ENCODE results near the gene TBC1D7.

Gene TBC1D7

GRCh38 chr6:13314806-13315205 is 13.5 kb downstream of the TBC1D7 start:
- Histone ChIP-seq H3K36me3 (peaks cover 71% of the 10 kb centered on the region), H3K27ac (no peak overlapping the region), H3K9me3 (no peaks in the 10 kb centered on the region), H3K4me1 (ENCODE audit: control insufficient read depth in 1 of 2, insufficient read depth in 1 of 2, low read depth in 1 of 2, low read length in 1 of 2) (no peaks in the 10 kb centered on the region), H3K4me3 (ENCODE audit: low read depth in 1 of 2, low read length in 1 of 2) (no peak overlapping the region), H3K27me3 (no peaks in the 10 kb centered on the region)
- TF ChIP-seq, protein P1, sequence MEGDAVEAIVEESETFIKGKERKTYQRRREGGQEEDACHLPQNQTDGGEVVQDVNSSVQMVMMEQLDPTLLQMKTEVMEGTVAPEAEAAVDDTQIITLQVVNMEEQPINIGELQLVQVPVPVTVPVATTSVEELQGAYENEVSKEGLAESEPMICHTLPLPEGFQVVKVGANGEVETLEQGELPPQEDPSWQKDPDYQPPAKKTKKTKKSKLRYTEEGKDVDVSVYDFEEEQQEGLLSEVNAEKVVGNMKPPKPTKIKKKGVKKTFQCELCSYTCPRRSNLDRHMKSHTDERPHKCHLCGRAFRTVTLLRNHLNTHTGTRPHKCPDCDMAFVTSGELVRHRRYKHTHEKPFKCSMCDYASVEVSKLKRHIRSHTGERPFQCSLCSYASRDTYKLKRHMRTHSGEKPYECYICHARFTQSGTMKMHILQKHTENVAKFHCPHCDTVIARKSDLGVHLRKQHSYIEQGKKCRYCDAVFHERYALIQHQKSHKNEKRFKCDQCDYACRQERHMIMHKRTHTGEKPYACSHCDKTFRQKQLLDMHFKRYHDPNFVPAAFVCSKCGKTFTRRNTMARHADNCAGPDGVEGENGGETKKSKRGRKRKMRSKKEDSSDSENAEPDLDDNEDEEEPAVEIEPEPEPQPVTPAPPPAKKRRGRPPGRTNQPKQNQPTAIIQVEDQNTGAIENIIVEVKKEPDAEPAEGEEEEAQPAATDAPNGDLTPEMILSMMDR (IDR thresholded peaks at IDR 0.05): no peak

DNA sequence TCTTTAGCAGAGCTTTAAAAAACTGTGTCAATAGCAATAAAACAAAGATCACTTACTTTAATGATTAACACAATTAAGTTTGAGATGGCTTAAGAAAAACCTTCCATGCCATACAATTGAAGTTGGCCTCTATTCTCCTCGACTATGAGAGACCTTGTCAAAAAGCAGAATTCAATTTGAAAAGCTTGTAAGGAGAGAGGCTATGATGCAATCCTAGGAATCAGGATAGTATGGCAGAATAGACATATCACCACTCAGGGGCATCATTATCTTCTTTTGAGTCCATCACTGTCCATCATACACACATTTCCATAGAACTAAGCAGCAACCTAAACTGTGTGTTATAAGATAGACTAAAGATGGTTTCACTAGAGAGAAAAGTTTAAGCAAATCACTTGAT is 17.2 kb downstream of the TBC1D7 start:
- H3K4me1 ChIP-seq (ENCODE audit: control insufficient read depth in 1 of 2, insufficient read depth in 1 of 2, low read depth in 1 of 2, low read length in 1 of 2): peaks cover 10 to 18% of the 10 kb centered on the region in 2 experiments
- TF ChIP-seq, protein P1 (IDR thresholded peaks at IDR 0.05): no peak
- H3K36me3 ChIP-seq: peaks cover 42% of the 10 kb centered on the region

DNA sequence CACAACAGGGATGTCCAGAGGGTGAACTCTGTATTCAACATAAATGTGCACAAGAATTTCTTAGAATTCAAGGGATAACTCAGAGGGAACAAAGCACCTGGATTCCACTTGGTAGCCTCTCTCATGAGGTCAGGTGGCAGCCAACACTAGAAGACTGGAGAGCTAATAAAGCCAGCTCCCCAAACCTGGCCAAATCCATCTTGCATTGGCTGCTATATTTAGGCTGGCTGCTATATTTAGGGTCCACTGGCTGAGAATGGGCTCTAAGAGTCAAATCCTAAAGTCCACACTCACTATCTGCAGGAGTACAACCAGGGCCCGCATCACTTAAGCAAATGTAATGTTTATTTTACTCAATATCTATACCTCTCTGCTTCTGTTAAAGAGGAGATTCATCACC is 20.0 kb downstream of the TBC1D7 start:
- Histone ChIP-seq H3K9me3 (no peaks in the 10 kb centered on the region), H3K27ac (peak overlapping the region; percentile 85), H3K4me1 (ENCODE audit: control insufficient read depth in 1 of 2, insufficient read depth in 1 of 2, low read depth in 1 of 2, low read length in 1 of 2) (peaks cover 23 to 36% of the 10 kb centered on the region in 2 experiments), H3K36me3 (peaks cover 32% of the 10 kb centered on the region), H3K4me3 (ENCODE audit: low read depth in 1 of 2, low read length in 1 of 2) (no peak overlapping the region), H3K27me3 (no peaks in the 10 kb centered on the region)
- TF ChIP-seq, protein P1 (IDR thresholded peaks at IDR 0.05): no peak

More for the DNA sequence above, 17.2 kb downstream of the TBC1D7 start:
- Histone ChIP-seq H3K27me3 (no peaks in the 10 kb centered on the region), H3K27ac (no peak overlapping the region), H3K9me3 (no peaks in the 10 kb centered on the region), H3K4me3 (ENCODE audit: low read depth in 1 of 2, low read length in 1 of 2) (no peak overlapping the region)

- Histone ChIP-seq H3K27me3 (no peaks in the 10 kb centered on the region), H3K27ac (peak overlapping the region; percentile 85), H3K36me3 (peaks cover 32% of the 10 kb centered on the region), H3K4me3 (ENCODE audit: low read depth in 1 of 2, low read length in 1 of 2) (peak overlapping the region in 1 of 2 experiments; percentile 36), H3K9me3 (no peaks in the 10 kb centered on the region), H3K4me1 (ENCODE audit: control insufficient read depth in 1 of 2, insufficient read depth in 1 of 2, low read depth in 1 of 2, low read length in 1 of 2) (peaks cover 30 to 41% of the 10 kb centered on the region in 2 experiments)
- TF ChIP-seq, protein P1 (IDR thresholded peaks at IDR 0.05): no peak
Measured at GRCh38 chr6:13307508-13307995, 20.8 kb downstream of the TBC1D7 start.

- Histone ChIP-seq H3K36me3 (peaks cover 32% of the 10 kb centered on the region), H3K4me3 (ENCODE audit: low read depth in 1 of 2, low read length in 1 of 2) (no peak overlapping the region), H3K27me3 (no peaks in the 10 kb centered on the region), H3K9me3 (no peaks in the 10 kb centered on the region), H3K27ac (peak overlapping the region; percentile 3), H3K4me1 (ENCODE audit: control insufficient read depth in 1 of 2, insufficient read depth in 1 of 2, low read depth in 1 of 2, low read length in 1 of 2) (peaks cover 42 to 59% of the 10 kb centered on the region in 2 experiments)
- TF ChIP-seq, protein P1 (IDR thresholded peaks at IDR 0.05): no peak
Measured at GRCh38 chr6:13305791-13306190, 22.5 kb downstream of the TBC1D7 start.
